Epithelial cell of esophagus (primary cell): ENCODE measurements around the gene CLIC1.

Source experiments
- DNase-seq: peaks from one replicate; pipeline ENCODE4 v3.0.0; 2010; ENCODE audit warnings: low read depth
- H3K4me3 ChIP-seq: 2 replicates; pipeline ENCODE4 v1.5.1; 2011; ENCODE audit warnings: mild to moderate bottlenecking, low read length, control low read depth
- TF ChIP-seq, protein P1 (sequence below): IDR thresholded peaks from 2 replicates; pipeline ENCODE4 v1.5.1; 2011; ENCODE audit warnings: low read depth, mild to moderate bottlenecking, low read length, control low read depth, inconsistent platforms; ENCODE audit not compliant: insufficient read depth; ENCODE audit errors: missing control alignments

Gene CLIC1

DNA sequence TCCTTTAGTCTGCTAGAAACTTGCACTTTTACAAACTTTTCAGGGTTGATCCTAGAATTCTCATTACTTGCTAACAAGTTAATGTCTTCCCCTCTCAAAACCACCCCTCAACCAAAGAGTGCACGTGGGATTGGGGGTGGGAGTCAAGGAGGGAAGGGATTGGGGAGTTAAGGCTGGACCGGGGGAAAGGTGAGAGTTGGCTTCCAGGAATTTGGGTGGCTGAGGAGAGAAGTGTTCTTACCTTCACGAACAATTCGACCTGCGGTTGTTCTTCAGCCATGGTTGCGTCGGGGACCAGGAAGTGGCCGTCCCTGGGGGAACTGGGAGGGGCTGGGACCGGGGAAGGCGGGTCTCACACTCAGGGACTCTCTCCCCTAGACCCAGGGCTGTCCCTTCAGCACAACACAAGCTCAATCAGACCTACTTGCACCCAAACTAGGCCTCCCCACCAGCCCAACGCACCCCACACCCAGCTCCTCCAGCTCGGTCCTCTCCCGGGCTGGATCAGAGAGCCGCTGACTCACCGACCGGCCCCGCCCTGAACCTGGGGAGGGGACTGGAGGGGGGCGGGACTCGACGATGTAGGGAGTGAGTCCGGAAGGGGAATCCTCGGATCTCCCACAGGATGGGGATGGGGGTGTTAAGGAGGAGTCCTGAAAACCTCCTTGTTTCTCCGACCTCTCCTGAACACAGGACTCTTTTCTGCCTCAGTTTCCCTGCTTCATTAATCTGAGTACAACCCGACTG is at the start of gene CLIC1:
Gene CLIC1 (minus strand): TSS at position 510 of the 747 bp plus-strand sequence. CDS start 230 bp downstream, at position 280.
- peak within 1 kb of the TSS; percentile 100 for H3K4me3 ChIP-seq
- peak; percentile 87 for DNase-seq
- TF ChIP-seq, protein P1, sequence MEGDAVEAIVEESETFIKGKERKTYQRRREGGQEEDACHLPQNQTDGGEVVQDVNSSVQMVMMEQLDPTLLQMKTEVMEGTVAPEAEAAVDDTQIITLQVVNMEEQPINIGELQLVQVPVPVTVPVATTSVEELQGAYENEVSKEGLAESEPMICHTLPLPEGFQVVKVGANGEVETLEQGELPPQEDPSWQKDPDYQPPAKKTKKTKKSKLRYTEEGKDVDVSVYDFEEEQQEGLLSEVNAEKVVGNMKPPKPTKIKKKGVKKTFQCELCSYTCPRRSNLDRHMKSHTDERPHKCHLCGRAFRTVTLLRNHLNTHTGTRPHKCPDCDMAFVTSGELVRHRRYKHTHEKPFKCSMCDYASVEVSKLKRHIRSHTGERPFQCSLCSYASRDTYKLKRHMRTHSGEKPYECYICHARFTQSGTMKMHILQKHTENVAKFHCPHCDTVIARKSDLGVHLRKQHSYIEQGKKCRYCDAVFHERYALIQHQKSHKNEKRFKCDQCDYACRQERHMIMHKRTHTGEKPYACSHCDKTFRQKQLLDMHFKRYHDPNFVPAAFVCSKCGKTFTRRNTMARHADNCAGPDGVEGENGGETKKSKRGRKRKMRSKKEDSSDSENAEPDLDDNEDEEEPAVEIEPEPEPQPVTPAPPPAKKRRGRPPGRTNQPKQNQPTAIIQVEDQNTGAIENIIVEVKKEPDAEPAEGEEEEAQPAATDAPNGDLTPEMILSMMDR = no peak

DNA sequence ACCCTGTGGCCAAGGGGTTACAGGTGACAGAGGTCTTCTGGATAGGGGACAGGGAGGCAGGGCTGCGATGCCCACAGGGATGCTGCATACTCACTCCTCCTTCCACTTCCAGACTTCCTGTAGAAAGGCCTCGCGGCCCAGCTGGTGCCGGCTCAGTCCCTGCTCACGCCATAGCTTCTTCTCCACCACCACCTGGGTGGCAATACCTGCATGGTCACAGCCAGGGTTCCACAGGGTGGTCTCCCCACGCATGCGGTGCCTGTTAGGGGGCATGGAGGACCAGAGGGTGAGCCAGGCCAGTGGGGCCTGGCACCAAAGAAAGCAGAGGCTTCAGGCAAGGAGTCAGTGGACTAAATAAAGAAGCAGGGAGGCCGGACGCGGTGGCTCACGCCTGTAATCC is 49.1 kb upstream of the CLIC1 start:
- DNase-seq = no peak
- TF ChIP-seq, protein P1 = no peak
- no peak overlapping the region for H3K4me3 ChIP-seq

DNA sequence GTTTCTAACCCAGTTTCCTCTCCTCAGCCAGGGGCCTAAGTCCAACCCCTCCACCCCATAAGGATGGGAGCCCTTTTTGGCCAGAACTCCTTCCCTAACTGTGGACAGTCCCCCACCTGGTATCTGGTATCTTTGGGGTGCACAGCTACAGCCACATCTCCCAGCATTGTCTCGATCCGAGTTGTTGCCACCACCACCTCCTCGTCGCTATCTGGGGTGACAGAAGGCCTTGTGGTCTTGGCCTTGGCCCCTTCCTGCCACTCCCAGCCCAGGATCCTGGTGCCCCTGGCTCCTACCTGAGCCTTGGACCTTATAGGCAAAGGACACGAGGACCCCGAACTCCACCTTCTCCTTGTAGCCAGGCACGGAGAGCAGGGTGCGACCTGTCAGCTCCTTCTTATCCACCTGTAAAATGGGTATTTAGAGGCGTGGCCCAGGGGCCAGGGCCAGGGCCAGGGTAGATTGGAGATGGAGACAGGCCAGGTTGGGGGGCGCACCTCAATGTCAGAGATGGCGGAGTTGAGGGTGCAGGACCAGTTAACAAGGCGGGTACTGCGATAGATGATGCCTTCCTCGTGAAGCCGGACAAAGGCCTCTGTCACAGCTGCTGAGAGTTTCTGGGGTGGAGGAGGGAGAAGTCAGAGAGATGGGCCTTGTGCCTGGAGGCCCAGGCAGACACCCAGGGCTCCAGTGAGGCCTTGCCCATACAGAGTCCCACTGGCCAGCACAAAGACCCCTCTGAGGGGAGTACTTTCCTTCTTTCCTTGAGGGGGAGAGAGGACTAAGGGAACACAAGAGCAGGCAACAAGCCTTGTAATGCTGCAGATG is 48.0 kb upstream of the CLIC1 start:
- TF ChIP-seq, protein P1 = no peak
- no peak for DNase-seq
- H3K4me3 ChIP-seq = no peak overlapping the region

DNA sequence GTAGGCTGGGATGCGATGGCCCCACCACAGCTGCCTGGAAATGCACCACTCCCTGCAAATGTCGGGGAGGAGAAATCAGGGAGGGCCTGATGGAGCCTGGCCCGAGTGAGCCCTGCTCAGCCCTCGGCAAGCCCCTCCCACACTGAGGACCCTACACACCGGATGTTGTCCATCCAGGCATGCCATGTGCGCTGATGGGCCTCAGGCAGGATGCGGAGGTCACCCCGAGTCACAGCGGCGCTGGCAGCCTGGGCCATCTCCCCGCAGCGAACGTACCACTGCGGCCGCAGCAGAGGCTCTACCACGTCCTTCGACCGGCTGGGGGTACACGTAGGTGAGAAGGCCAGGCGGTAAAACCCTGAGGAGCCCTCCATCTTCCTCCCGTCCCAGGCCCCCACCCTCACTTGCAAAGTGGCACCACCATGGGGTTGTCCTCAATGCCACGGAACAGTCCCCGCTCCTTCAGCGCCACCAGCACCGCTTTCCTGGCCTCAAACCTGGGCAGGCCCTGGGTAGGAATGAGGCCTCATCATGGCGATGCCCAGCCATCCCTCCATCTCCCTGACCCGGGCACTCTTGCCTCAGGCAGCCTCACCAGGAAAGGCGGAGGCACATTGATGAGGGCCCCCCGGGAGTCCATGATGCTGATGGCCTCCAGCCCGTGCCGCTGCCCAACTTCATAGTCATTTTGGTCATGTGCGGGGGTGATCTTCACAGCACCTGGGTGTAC is 46.0 kb upstream of the CLIC1 start:
- DNase-seq = no peak
- H3K4me3 ChIP-seq = no peak overlapping the region
- TF ChIP-seq, protein P1 = no peak

DNA sequence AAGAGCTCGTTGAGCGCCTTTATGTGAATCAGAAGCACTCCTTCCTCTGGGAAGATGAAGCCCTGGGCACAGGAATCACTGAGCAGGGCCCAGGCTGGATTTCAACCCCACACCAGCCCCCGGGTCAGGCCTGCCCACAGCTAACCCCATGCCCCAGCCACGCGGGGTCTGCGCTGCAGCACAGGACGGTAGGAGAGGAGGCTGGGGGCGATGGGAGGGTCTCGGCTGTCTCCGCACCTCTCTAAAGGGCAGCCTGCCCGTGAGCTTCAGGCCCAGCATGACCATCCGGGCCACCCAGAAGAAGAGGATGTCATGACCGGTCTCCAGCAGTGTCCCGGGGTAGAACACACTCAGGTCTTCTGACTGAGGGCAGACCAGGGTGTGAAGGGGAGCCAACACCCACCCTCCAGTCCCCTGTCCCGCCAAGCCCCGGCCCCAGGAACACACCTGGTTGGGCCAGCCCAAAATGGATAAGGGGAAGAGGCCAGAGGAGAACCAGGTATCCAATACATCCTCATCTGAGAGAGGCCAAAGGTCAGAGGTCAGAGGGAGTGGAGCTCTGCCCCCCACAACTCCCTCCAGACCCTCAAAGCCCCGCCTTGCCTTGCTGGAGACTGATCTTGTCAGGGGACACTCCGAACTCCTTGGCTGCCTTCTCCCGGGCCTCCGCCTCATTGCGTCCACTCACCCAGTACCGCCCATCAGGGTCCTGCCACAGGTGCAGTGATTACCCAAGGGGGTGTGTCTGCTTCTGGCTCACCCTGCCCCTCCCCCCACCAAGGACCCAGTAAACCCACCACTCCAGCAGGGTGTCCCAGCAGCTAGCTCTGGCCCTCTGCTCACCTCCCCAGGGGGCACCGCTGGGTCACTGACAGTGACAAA is 45.2 kb upstream of the CLIC1 start:
- DNase-seq = no peak
- TF ChIP-seq, protein P1 = no peak
- no peak overlapping the region for H3K4me3 ChIP-seq
